PC-9 (cell line): ENCODE measurements around the gene ROMO1. TPM values are rescaled to one million over a fixed set of nuclear protein-coding genes. Genes with fewer than 3 reads are reported as not detected.
A peak's percentile ranks its signal among the peaks of the same experiment; 100 is the strongest.
"Not testable (repeated sequence)": the region's sequence is repeated elsewhere in the genome, so short reads cannot be mapped to it uniquely, and the experiment has no call there.

Source experiments
- BruUV-seq: library from RNA; stranded (reverse); fragments of 400-500 nt; replicated peaks from 2 replicates; lab custom pipeline; 2021; lab: Mats Ljungman, UMichigan
- CTCF ChIA-PET: fragments of 300-600 bp; sonication (Branson Sonifier 250); formaldehyde crosslinking; loops from one replicate; lab custom pipeline; 2022; ENCODE audit warnings: antibody characterized with exemption; lab: Charles Lee
- POLR2A ChIA-PET: fragments of 300-600 bp; sonication (Branson Sonifier 250); formaldehyde crosslinking; loops from one replicate; lab custom pipeline; 2022; ENCODE audit warnings: antibody characterized with exemption; ENCODE audit not compliant: unreplicated experiment; lab: Charles Lee
- DNase-seq, 2 experiments: peaks; one replicate each; pipeline versions ENCODE4 v3.0.0 to v3.0.0-alpha.2; 2015 to 2022; ENCODE audit warnings: mixed read lengths in 1 of 2
- H2AFZ ChIP-seq: fragments of 200-600 bp; sonication (generic); 2 replicates; pipeline ENCODE4 v1.8.1; 2017; ENCODE audit warnings: antibody characterized with exemption
- H3F3A ChIP-seq: fragments of 200-600 bp; sonication (generic); 2 replicates; pipeline ENCODE4 v1.8.1; 2017; ENCODE audit warnings: antibody characterized with exemption, mild to moderate bottlenecking, low read depth; ENCODE audit not compliant: insufficient read depth
- H3K27ac ChIP-seq: fragments of 200-600 bp; sonication (generic); 2 replicates; pipeline ENCODE4 v1.6.1; 2016; ENCODE audit warnings: mixed run types
- H3K27me3 ChIP-seq: fragments of 200-600 bp; sonication (generic); 2 replicates; pipeline ENCODE4 v1.6.1; 2016; ENCODE audit warnings: low read depth, mixed run types; ENCODE audit not compliant: insufficient read depth
- H3K36me3 ChIP-seq: fragments of 200-600 bp; sonication (generic); 2 replicates; pipeline ENCODE4 v1.6.1; 2016; ENCODE audit warnings: low read depth, mixed run types
- H3K4me1 ChIP-seq: fragments of 200-600 bp; sonication (generic); replicated peaks from 2 replicates; pipeline ENCODE4 v1.6.1; 2016; ENCODE audit warnings: mixed run types; ENCODE audit not compliant: insufficient read depth
- H3K4me2 ChIP-seq: fragments of 200-600 bp; sonication (generic); 2 replicates; pipeline ENCODE4 v1.6.1; 2017; ENCODE audit warnings: mixed run types
- H3K4me3 ChIP-seq: fragments of 200-600 bp; sonication (generic); 2 replicates; pipeline ENCODE4 v1.6.1; 2016; ENCODE audit warnings: mixed run types
- H3K79me2 ChIP-seq: fragments of 200-600 bp; sonication (generic); 2 replicates; pipeline ENCODE4 v1.6.1; 2017; ENCODE audit warnings: low read depth, mixed run types
- H3K9me2 ChIP-seq: fragments of 200-600 bp; sonication (generic); 2 replicates; pipeline ENCODE4 v1.8.1; 2017; ENCODE audit warnings: mild to moderate bottlenecking; ENCODE audit not compliant: insufficient read depth
- H3K9me3 ChIP-seq: fragments of 200-600 bp; sonication (generic); 2 replicates; pipeline ENCODE4 v1.8.1; 2016; ENCODE audit warnings: low read depth; ENCODE audit not compliant: insufficient read depth
- H4K20me1 ChIP-seq: fragments of 200-600 bp; sonication (generic); 2 replicates; pipeline ENCODE4 v1.8.1; 2017; ENCODE audit not compliant: insufficient read depth
- CTCF ChIP-seq: fragments of 200-600 bp; sonication (generic); conservative IDR thresholded peaks from 2 replicates; pipeline ENCODE4 v1.6.1; 2017; ENCODE audit warnings: mixed run types, antibody characterized with exemption, mild to moderate bottlenecking, moderate library complexity
- EZH2 ChIP-seq: fragments of 200-600 bp; sonication (generic); IDR thresholded peaks from 2 replicates; pipeline ENCODE4 v1.8.0; 2017; ENCODE audit warnings: antibody characterized with exemption, low read depth
- intact Hi-C: fragments of 100-400 bp; cut with micrococcal nuclease; formaldehyde crosslinking; loops from one replicate; pipeline ENCODE4 v1.10.0; 2022; ENCODE audit not compliant: unreplicated experiment
- total RNA-seq: library from RNA; stranded (reverse); gene quantifications from 2 replicates; pipeline ENCODE4 v1.2.3, GENCODE V29; 2021

ROMO1 gene
- total RNA-seq, 1 experiment from 2014 or later = 175 TPM

GRCh38 chr20:35710884-35711587, 11.8 kb downstream of the ROMO1 start:
- peaks cover 79% of the 10 kb centered on the region for H3K36me3 ChIP-seq
- no peak overlapping the region for H2AFZ ChIP-seq
- no TSS peak for BruUV-seq
- no peak overlapping the region for H3K27ac ChIP-seq
- POLR2A ChIA-PET = no interaction called here
- peaks cover 95% of the 10 kb centered on the region for H3F3A ChIP-seq
- CTCF ChIA-PET = no interaction called here
- H3K9me3 ChIP-seq = no peaks in the 10 kb centered on the region
- H3K4me2 ChIP-seq = no peak overlapping the region
- TF ChIP-seq CTCF (no peak), EZH2 (no peak)
- no peak overlapping the region for H3K4me3 ChIP-seq
- no peaks in the 10 kb centered on the region for H3K4me1 ChIP-seq
- no peak for DNase-seq
- intact Hi-C loops = no loop called here
- H3K9me2 ChIP-seq = no peaks in the 10 kb centered on the region
- no peaks in the 10 kb centered on the region for H3K27me3 ChIP-seq
- peaks cover 94% of the 10 kb centered on the region for H4K20me1 ChIP-seq
- H3K79me2 ChIP-seq = peaks cover 71% of the 10 kb centered on the region

GRCh38 chr20:35711588-35712209, 12.5 kb downstream of the ROMO1 start:
- peaks cover 94% of the 10 kb centered on the region for H4K20me1 ChIP-seq
- intact Hi-C loops = no loop called here
- H3K27ac ChIP-seq = no peak overlapping the region
- no peak overlapping the region for H3K4me2 ChIP-seq
- CTCF ChIA-PET = no interaction called here
- BruUV-seq = no TSS peak
- no peak overlapping the region for H3K4me3 ChIP-seq
- POLR2A ChIA-PET = no interaction called here
- H3F3A ChIP-seq = peaks cover 95% of the 10 kb centered on the region
- no peaks in the 10 kb centered on the region for H3K4me1 ChIP-seq
- H3K9me2 ChIP-seq = no peaks in the 10 kb centered on the region
- no peak for TF ChIP-seq CTCF
- TF ChIP-seq EZH2 = no peak
- no peaks in the 10 kb centered on the region for H3K9me3 ChIP-seq
- H3K79me2 ChIP-seq = peaks cover 71% of the 10 kb centered on the region
- H3K36me3 ChIP-seq = peaks cover 80% of the 10 kb centered on the region
- no peak for DNase-seq
- H3K27me3 ChIP-seq = no peaks in the 10 kb centered on the region
- no peak overlapping the region for H2AFZ ChIP-seq

- H2AFZ ChIP-seq, H3K4me2 ChIP-seq, H3K9me3 ChIP-seq, intact Hi-C loops, H3K27ac ChIP-seq, CTCF ChIA-PET, H3K4me1 ChIP-seq, DNase-seq, H3K4me3 ChIP-seq, H3K27me3 ChIP-seq, H3K9me2 ChIP-seq: not testable (repeated sequence)
- POLR2A ChIA-PET = interaction anchor here (0.6 to 0.7 kb wide), 2 partner anchors 194 to 434 kb away, joined by 4 to 5 read pairs; no protein-coding TSS in a partner anchor
- peaks cover 84% of the 10 kb centered on the region for H3K36me3 ChIP-seq
- BruUV-seq = TSS peak; percentile 9
- H3K79me2 ChIP-seq = peaks cover 83% of the 10 kb centered on the region
- peaks cover 95% of the 10 kb centered on the region for H3F3A ChIP-seq
- H4K20me1 ChIP-seq = peaks cover 94% of the 10 kb centered on the region
These were observed 13.9 kb downstream of the ROMO1 start for GRCh38 chr20:35713120-35713519.
